GM18873 (cell line): Measurements from ENCODE around the gene IGF1R.

Source experiments
- ATAC-seq: cut with Tn5 transposase; IDR thresholded peaks from one replicate; pipeline ENCODE4 v1.9.1; 2021; ENCODE audit warnings: mild to moderate bottlenecking, moderate library complexity, moderate number of reproducible peaks; ENCODE audit not compliant: unreplicated experiment, low FRiP score

IGF1R gene

DNA sequence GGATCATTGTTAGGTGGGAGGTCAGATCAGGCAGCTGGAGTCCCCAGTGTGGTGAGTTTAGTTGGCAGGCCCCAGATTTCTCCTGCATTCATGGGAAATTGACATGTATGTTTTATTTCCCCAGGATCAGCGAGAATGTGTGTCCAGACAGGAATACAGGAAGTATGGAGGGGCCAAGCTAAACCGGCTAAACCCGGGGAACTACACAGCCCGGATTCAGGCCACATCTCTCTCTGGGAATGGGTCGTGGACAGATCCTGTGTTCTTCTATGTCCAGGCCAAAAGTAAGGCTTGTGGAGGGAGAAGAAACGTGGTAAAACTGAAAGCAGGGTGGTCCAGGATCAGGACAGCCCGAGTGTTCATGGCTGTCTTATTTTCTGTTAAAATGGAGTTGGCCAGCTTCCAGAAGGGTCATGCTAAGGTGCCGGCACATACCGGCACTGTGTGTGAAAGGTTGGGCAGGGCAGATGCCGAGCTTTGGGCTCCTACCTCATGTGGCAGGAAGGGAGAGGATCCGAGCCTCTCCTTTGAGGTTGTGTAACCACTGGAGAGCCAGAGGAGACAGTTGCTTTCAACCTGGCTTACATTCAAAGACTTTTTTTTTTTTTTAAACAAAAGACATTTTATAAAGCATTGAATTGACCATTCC, 276.2 kb downstream of the IGF1R start:
- no peak for ATAC-seq

- no peak for ATAC-seq
These were observed 277.9 kb downstream of the IGF1R start for GRCh38 chr15:98926236-98926635.

- no peak for ATAC-seq
These were observed 278.7 kb downstream of the IGF1R start for GRCh38 chr15:98927022-98927421.

GRCh38 chr15:98927996-98928395, 279.7 kb downstream of the IGF1R start:
- ATAC-seq, result no peak

GRCh38 chr15:98930576-98930975, 282.2 kb downstream of the IGF1R start:
- no peak for ATAC-seq

- ATAC-seq, result no peak
These were observed 282.7 kb downstream of the IGF1R start for GRCh38 chr15:98931004-98931403.

- ATAC-seq, result no peak
These were observed 285.1 kb downstream of the IGF1R start for GRCh38 chr15:98933406-98933805.

DNA sequence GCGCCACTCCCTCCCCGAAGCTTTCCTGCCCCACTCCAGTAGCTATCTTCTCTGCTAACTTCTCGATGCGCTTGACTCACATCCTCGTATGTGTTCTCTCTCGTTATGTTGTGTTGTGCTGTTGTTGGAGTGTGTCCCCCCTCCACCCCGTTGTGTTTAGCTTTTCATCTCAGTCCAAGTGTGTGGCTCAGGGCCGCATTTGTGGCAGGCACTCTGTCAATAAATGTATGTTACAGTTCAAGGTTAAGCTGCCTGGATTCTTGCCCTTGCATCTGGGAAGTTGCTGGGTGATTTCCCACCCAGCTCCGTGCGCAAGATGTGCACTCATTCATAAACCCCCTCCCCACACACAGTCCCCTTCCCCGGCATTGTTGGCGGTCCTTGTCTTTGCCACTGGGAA, 287.4 kb downstream of the IGF1R start:
- no peak for ATAC-seq

DNA sequence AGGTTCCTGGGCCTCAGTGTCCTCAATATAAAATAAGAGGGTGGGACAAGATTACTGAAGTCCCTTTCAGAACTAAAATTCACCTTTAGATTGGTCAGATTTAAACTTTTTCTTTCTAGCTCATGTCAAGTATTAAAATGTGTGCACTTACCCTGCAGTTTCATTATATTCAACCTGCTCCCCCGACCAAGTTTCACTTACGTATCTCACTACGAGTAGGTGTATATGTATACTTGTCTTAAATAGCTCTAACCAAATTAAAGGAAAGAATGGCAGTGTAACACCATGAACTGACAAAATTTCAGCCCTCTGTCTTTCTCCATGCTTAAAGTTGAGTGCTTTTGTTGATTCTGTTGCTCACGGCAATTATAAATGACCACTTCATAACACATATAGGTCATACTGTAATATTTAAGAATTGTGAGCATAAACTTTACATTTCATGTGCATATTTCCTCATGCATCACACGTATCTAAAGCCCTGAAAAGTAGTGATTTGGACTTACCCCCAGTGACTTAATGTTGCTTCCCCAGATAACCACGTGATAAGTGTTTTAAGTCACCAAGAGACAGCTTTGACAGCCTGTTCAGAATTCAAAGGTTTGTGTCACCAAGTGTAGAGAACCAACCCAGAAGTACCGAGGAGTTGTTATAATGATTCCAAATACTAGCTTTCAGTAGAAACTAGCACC, 289.2 kb downstream of the IGF1R start:
- ATAC-seq, result no peak

DNA sequence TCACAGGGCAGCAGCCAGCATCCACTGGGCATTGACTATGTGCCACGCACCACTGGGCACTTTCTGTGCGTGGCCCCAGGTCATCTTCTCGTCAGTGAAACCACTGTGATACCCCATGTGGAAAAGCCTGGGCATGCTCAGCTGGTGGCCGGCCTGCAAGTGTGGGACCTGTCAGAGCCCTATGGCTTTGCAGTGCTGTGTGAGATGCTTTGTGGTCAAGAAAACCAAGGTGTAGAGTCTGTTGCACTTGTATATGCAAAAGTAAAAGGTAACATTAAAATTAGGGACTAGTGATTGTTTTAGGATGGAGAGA, 289.7 kb downstream of the IGF1R start:
- no peak for ATAC-seq

DNA sequence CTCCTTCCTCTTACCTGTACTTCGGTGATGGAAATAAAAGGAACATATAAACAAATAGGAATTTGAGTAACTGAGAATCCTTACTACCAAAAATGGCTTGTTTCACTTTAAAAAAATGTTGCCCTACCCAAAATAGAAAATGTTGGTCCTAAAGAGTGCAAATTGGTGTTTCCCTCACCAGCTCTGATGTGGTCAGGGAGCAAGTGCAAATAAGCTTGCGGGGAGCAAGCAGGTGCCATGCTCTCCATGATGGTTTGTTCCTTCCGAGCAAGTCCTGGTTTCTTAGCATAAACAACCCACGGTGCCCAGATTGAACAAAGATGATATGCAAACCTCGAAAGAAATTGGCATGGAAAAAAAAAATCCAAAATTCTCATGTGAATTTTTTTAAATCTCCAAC, 290.5 kb downstream of the IGF1R start:
- ATAC-seq, result no peak

- no peak for ATAC-seq
These were observed 291.2 kb downstream of the IGF1R start for GRCh38 chr15:98939311-98940080.

GRCh38 chr15:98941595-98942255, 293.4 kb downstream of the IGF1R start:
- no peak for ATAC-seq

- ATAC-seq, result no peak
These were observed 294.1 kb downstream of the IGF1R start for GRCh38 chr15:98942431-98942830.

DNA sequence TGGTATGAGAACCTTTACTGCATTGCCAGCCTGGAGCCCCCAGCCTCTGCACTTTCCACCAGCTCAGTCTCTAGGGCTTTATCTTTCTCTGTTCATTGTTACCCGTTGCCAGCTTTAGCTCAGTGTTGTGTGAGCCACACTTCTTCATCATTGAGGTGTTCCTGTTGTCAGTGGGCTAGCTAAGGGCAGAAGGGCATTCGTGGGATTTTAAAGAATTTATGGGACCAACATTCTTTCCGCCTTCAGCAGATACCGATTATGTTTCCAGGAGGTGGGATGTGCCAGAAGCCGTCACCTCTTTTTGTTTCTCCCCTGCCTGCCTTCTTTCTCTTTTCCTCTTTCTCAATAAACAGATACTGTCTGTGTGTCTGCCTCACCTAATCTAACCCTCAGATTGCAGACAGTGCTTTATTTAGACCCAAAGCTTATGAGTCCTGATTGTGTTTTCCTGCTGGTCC, 294.7 kb downstream of the IGF1R start:
- ATAC-seq, result no peak

GRCh38 chr15:98943601-98944151, 295.3 kb downstream of the IGF1R start:
- no peak for ATAC-seq

- no peak for ATAC-seq
These were observed 298.2 kb downstream of the IGF1R start for GRCh38 chr15:98946301-98947255.

DNA sequence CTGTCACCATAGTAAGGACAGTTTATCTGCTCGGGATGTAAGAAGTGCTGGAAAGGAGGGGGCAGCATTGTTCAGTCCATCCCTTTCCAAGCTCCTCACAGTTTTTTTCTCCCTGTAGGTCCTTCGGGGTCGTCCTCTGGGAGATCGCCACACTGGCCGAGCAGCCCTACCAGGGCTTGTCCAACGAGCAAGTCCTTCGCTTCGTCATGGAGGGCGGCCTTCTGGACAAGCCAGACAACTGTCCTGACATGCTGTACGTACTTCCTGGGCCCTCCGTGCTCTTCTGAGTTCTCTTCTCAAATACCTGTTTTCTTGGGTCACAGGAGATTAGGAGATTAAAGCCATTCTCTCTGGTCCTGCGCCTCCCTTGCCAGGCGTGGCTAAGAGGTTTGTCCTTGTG, 300.1 kb downstream of the IGF1R start:
- no peak for ATAC-seq

DNA sequence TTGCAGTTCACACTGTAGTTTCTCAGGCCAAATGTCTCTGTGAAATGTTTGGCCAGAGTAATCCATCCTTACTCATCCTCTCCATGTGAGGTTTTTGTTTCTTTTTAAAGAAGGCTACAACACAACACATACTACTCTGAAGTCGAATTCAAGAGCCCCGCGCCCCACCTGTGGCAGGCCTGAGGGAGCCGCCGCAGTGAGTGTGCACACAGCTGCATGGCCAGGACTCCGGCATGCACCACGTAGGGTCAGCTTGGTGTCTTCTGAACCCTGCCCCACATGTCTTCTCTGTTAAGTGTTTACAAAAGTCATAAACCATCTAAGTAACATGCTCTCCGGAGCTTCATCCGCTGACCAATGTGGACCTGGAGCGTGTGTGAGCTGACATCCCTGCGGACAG, 300.6 kb downstream of the IGF1R start:
- ATAC-seq, result no peak

- no peak for ATAC-seq
These were observed 301.3 kb downstream of the IGF1R start for GRCh38 chr15:98949624-98950023.
